HG03159 (cell line): ENCODE data around the gene INSIG1.

Source experiments
- ATAC-seq: cut with Tn5 transposase; IDR thresholded peaks from one replicate; pipeline ENCODE4 v1.9.1; 2021; ENCODE audit warnings: mild to moderate bottlenecking, moderate library complexity; ENCODE audit not compliant: unreplicated experiment

The INSIG1 gene

DNA sequence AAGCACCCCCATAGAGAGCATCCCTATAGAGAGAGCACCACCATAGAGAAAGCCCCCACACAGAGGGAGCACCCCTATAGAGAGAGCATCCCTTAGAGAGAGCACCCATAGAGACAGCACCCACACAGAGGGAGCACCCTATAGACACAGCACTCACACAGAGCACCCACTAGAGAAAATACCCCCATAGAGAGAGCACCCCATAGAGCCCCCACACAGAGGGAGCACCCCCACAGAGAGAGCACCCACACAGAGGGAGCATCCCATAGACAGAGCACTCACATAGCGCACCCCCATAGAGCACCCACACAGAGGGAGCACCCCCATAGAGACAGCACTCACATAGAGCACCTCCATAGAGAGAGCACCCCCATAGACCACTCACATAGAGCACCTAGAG, 48.6 kb downstream of the INSIG1 start:
- ATAC-seq = no peak

- no peak for ATAC-seq
Observed at GRCh38 chr7:155348806-155349205, 51.1 kb downstream of the INSIG1 start.

DNA sequence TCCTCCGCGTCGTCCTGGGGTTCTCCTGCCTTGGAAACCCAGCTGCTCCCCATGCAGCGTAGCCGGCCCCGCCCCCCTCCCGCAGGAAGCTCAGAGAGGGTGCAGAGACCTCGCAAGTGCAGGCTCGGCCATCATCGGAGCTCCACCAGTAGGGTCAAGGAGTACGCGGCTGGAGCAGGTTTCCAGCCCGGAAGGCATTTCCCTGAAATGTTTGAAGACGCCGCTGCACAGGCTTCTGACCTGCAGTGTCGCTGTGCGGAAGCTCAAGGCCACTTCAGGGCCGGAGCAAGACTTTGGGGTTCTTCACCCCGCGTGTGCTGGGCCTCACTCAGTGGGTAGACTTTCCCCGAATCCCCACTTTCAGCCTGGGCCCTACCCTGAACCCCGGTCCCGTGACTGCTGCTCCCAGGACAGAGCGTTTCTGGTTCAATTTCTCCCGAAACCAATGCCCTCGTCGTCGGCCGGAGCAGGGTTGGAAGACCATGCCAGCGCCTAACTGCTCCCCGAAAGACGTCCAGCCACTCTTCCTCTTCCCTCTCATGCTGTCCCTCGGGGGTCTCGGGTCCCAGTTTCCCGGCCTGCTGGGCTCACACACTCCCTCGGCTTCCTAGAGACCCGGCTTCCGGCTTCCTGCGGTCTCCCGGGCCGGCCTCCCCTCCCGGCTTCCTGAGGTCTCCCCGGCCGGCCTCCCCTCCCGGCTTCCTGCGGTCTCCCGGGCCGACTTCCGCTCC, 52.1 kb downstream of the INSIG1 start:
- no peak for ATAC-seq

DNA sequence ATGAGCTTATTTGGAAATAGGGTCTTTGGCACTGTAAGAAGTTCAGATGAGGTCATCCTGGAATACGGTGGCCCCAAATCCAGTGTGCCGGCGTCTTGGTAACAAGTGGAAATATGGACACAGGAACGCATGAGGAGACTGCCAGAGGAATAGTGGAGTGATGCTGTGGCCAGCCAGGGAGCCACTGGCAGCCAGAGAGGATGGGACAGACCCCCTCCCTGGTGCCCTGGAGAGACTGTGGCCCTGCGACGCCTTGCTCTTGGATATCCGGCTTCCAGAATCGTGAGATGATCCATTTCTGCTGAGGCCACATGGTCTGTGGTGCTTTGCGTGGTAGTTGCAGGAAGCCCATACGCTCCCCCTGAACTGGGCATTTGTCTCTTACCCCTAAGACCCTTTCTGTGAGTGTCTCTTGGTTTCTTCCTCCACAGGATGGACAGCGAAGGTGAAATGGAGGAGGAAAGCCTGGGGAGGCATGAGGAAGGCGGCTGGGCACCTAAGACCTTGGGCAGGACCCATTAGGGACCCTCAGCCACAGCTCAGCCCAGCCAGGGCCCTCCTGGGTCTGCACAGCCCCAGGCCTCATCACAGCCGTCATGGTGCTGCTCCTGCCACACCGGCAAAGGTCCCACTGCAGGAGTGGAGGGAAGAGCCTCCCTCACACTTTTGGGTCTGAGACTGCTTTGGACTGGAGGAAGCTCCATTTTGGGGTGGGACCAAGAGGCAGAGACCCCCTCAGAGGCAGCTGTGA, 53.6 kb downstream of the INSIG1 start:
- ATAC-seq = no peak

DNA sequence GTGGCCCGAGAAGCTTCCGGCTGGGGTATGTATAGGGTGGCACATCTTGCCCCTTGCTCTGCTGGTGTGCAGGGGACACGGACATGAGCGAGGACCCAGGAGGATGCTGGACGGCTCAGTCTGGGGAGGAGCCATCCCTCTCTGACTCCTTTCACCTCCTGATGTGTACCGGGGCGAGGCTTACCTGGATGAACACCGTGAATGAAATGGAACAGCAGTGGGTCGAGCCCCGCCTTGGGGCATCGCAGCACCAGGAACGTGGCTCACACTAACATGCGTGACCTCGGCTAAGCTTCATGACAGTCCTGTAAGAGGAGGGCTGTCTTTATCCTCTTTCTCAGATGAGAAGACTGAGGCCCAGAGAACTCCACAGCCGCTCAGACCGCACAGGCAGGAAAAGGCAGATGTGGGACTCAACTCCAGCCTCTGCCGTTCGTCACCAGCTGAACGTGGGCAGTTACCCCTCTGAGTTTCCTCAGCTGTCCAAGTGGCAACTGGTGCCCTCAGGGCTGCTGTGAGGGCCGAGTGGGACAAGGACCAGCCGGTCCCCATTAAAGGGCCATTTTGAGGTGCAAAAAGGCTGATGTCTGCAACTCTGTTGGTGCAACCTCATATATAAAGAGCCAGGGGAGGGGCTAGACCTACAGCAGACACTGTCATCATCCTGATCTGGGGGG, 54.5 kb downstream of the INSIG1 start:
- ATAC-seq = no peak

- ATAC-seq = no peak
Observed at GRCh38 chr7:155352753-155353115, 55.1 kb downstream of the INSIG1 start.

- no peak for ATAC-seq
Observed at GRCh38 chr7:155353256-155353897, 55.7 kb downstream of the INSIG1 start.

DNA sequence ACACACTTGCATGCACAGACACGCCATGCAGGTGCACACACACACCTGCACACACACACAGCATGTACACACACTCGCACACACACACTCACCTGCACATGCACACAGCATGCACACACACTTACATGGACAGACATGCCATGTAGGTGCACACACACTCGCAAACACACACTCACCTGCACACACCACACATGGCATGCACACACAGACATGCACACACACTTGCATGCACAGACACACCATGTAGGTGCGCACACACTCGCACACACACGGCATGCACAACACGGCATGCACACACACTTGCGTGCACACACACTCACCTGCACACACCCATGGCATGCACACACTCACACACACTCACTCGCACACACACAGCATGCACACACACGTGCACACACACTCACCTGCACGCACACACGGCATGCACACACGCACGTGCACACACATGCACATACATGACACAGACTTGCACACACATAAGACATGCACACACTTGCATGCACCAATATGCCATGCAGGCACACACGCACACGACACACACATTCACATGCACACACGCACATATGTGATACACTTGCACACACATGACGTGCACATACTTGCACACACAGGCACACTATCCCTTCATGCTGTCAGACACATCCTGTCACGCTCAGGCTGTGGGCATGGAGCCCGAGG, 56.8 kb downstream of the INSIG1 start:
- no peak for ATAC-seq

- ATAC-seq = no peak
Observed at GRCh38 chr7:155355176-155355575, 57.5 kb downstream of the INSIG1 start.

GRCh38 chr7:155355745-155356144, 58.1 kb downstream of the INSIG1 start:
- ATAC-seq = no peak

DNA sequence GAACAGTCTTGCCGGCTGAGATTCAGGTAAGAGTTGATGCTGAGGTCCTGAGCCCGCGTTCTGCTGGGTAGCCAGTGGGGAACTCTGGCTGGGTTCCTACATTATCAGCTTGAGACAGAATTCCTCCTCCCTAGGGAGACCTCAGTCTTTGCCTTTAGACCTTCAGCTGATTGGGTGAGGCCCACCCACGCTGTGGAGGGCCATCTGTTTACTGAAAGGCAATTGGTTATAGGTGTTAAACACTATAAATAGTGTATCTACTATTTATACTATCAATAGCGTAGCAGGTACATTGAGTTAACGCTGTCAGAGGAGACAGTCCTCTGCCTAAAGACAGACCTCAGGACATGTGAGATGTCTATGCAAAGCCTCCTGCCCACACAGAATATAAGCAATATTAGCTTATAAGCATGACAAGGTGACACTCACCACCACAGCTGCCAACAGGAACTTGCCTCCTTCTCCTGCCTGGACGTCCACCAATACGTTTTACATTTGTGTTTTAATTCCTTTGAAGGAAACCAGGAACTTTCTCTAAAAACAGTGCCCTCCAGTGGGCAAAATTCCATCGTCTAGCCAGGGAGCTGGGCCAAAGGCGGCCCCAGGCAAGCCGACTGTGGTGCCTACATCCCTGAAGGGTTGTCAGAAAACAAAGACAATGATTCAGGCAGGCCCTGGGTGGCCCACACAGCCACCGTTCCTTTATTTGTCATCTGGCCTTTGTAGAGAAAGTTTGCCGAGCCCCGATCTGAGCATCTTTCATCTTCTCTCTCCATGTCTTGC, 58.8 kb downstream of the INSIG1 start:
- ATAC-seq = no peak

DNA sequence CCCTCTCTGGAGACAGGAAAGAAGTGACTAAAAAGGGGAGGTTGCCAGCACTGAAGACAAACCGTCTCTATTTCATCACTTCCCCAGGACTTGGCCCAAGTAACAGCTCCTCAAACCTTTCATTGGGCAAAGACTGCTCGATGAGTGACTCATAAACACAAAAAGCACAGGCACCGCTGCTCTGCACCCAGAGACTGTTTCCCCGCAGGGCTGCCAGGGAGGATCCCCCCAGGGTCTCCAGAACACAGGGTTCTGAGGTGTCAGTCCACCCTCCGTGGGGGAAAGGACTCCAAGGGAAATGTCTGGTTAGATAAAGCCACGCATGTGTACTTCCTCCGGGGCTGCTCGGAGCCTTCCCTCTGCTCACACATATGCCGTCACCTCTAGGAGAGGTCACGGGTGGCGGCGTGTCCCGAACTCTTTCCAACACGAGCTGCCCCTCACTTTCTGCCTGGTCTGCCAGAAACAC, 59.9 kb downstream of the INSIG1 start:
- ATAC-seq = no peak

DNA sequence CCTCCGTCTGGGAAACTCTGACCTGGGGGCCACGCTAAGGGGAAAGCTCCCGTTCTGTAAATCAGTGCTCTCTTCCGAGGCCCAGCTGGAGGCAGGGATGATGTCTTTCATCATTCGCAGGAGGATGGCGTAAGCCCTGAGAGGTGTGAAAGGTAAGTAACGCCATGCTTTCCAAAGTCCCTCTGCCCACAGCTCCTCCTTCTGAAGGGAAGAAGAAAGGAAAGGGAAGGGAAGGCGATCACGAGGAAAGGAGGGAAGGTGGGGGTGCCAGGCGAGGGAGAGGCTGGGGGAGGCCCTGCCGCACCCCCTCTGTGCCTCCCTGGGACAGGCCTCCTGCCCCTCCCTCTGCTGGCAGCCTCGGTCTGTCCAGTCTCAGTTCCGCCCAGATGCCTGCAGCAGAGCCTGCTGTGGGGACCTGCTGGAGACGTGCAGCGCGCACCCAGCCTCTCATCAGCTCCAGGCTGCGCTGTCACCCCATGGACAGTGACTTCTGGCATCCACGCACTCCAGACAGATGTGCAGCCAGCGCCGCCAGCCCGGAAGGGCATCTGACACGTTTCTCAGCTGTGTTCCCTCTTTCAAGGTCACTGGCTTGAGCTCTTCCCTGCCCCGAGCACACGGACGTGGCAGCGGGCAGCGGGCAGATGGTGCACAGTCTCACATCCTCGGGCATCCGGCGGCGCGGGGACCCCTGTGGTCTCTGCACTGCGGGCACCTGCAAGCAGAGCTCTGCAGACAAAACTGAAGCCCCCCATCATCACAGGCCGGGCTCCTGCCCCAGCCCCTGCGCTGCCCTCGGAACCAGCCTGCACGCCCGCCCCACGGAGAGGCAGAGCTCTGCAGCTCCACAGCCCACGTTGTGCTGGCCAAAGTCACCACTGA, 60.6 kb downstream of the INSIG1 start:
- ATAC-seq = no peak

DNA sequence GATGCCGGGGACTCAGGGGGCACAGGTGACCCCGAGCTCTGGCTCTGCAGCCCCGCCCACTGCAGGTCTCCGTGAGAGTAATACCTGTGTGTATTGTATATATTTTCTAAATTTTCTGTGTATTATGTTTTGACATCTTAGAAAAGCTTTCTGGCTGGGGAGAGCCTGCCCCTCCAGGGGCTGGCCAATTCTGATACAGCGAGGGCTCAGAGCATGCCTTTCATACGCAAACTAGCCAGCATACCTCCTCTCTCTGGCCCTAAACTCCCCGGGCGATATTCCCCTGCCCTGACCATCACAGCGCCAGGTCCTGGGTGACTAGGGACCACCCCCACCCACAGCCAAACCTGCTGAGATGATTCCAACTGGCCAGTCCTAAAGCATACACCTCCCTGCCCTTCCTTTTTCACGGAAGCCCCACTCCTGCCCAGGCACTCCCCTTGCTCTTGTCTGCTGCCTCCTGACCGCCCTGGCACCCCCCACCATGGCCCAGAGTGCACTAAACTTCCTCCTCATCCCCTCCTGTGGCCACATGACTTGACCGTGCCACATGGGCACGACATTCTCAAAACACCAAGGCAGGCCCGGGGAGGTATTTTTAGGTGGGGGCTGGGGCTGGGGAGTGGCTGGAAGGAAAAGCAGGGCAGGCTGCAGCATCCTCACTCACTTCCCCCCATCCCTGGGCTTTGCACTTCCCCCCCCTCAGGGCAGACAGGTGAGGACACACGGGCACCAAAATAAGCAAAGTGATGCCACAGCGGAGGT, 61.5 kb downstream of the INSIG1 start:
- ATAC-seq = no peak
